Activated CD4-positive, alpha-beta T cell treated with anti-CD3 and anti-CD28 coated beads for 1 hour (primary cell): ENCODE results near the gene GGTLC2.
"Not testable (repeated sequence)": the region's sequence is repeated elsewhere in the genome, so short reads cannot be mapped to it uniquely, and the experiment has no call there.

Source experiments
- DNase-seq: peaks from one replicate; pipeline ENCODE4 v3.0.0-alpha.2; 2020

The GGTLC2 gene

GRCh38 chr22:22644314-22644713 is at the start of gene GGTLC2:
GGTLC2 (plus strand) TSS chr22:22644614; CDS start chr22:22646346, 1,732 bp downstream.
- not testable (repeated sequence) for DNase-seq

GRCh38 chr22:22595001-22595835 is 49.2 kb upstream of the GGTLC2 start:
- no peak for DNase-seq

DNA sequence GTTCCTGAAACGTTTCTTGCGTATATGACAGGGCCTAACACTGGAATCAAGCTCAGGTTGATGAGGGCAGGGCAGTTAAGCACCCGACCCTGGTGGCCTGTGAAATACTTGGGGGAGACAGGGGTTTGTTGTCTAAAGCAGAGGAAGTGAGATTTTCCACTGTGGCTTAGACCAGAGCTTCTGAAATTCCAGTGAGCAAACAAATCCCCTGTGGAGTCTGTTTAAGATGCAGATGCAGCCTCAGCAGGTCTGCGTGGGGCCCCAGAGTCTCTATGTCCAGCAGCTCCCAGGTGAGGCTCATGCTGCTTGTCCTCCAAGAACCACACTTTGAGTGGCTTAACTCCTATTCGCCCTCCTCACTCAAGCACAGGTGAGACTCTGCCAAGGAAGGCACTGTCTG is 46.3 kb upstream of the GGTLC2 start:
- no peak for DNase-seq

GRCh38 chr22:22599248-22599647 is 45.2 kb upstream of the GGTLC2 start:
- DNase-seq, result no peak

GRCh38 chr22:22600531-22601261 is 43.7 kb upstream of the GGTLC2 start:
- DNase-seq, result no peak

GRCh38 chr22:22603470-22603947 is 40.9 kb upstream of the GGTLC2 start:
- DNase-seq, result no peak

GRCh38 chr22:22604326-22605073 is 39.9 kb upstream of the GGTLC2 start:
- DNase-seq, result no peak

GRCh38 chr22:22605074-22605404 is 39.4 kb upstream of the GGTLC2 start:
- DNase-seq, result no peak

GRCh38 chr22:22608022-22608421 is 36.4 kb upstream of the GGTLC2 start:
- DNase-seq, result not testable (repeated sequence)

DNA sequence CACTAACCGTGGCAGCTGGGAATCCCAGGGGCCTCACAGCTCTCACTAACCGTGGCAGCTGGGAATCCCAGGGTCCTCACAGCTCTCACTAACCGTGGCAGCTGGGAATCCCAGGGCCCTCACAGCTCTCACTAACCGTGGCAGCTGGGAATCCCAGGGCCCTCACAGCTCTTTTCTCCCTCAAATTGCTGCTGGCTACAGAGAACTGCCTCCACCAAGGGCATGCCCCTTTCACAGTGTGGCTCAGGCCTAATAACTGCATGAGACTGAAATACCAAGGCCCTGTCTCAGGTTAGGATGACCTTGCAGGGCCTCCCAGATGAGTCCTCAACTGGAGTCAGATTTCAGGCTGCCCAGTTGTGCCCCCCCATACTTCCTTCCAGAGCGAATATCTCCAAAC is 35.1 kb upstream of the GGTLC2 start:
- no peak for DNase-seq

GRCh38 chr22:22612516-22612915 is 31.9 kb upstream of the GGTLC2 start:
- DNase-seq, result no peak

DNA sequence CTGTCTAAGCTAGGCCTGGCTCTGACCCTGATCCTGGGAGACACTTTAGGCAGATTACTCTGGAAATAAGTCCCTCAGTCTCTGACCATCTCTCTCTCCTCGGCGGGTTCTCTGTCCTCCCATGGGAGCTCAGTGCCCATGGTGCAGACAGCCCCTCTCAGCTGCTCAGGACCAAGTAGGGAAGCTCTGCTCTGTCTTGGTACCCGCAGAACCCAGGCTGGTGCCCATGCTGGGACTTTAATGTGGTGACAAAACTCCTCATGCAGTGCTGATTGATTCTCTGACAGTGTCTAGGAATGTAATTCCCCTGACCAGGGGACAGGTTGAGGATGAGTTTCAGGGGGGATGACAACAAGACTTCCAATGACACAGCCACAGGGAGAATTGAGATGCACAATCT is 30.3 kb upstream of the GGTLC2 start:
- DNase-seq, result no peak

DNA sequence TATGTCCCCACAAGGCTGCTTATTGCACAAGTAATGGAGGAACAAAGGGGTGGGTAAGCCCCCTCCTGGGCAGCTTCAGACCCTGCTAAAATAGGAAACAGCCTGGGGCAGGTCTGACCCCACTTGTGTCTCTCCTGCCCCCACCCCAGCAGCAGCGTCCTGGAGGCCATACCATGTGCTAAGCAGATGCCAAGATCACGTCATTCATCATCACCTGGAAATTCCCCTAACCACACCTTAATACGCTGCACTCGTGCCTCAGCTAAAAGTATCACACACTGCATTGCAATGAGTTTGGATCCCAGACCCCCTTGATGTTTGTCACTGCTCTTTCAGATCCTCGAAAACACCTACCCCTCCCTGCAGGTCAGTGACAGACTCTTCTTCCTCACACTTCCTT is 27.8 kb upstream of the GGTLC2 start:
- DNase-seq, result no peak

DNA sequence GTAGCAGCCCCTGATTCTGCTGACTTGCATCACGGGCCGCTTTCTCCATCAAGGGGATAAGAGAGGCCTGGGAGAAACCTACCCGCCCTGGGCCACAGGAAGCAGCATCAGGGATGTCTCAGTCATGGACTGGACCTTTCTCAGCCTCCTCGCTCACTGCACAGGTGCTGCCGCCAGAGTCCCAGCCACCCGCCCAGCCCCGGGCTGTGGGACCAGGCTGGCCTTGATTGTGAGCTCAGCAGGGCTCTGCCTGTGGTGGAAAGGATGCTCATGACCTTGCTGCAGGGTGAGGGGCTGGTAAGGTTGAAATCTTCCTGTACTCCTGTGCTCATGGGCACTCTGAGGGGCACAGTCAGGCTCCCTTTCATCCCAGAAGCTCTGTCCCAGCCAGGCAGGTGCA is 26.0 kb upstream of the GGTLC2 start:
- no peak for DNase-seq

DNA sequence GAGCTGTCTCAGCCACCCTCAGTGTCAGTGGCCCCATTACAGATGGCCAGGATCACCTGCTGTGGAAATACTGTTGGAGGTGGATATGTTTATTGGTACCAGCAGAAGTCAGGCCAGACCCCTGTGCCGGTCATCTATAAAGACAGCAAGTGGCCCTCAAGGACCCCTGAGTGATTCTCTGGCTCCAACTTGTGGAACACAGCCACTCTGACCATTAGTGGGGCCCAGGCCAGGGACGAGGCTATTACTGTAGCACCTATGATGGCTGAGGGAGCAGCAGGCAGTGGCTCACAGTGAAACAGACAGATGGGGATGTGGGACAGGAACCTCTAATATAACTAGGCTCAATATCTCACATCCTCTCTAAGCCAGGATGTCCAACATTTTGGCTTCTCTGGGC is 25.5 kb upstream of the GGTLC2 start:
- no peak for DNase-seq

- DNase-seq, result no peak
Measured at GRCh38 chr22:22619765-22620414, 24.5 kb upstream of the GGTLC2 start.

DNA sequence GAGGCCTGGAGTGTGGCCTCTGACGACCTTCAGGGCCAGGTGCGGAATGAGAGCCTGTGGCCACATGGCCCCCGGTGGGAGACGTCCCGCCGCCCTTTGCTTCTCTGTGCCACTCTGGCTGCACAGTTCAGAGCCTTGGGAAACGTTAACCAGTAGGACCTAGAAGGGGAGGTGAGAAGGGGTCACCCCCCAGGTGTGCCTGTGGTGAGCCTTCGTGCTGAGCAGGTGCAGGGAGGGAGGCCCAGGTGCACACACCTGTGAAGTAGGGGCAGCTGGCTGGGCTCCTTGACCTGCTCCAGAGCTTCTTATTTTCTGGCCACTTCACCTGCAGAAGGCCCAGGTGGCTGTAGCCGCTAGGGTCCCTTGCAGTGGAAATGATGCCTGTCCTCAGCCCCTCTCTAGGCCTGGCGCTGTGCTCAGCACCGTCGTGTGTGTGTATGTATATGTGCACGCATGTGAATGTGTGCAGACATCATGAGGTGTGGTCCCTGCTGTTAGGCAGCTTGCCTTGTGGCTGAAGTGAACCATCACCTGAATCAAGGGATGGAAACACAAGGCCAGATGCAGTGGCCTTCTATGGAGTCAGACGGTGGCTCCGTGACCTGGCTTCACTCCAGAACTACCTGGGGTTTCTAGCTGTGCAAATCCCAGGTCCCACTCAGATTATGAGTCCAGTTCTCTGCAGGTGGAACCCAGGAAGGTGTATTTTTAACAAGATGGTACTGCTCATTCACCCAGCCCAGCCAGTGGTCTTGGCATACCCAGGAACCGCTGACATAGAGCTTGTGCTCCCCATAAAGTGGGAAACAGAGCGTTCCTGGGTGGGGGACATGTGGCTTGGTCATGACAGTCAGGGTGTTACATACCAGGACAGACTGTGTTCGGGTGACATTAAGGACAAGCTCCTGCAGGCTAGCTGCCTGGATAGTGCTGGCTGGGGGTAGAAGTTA is 15.6 kb upstream of the GGTLC2 start:
- DNase-seq, result not testable (repeated sequence)

DNA sequence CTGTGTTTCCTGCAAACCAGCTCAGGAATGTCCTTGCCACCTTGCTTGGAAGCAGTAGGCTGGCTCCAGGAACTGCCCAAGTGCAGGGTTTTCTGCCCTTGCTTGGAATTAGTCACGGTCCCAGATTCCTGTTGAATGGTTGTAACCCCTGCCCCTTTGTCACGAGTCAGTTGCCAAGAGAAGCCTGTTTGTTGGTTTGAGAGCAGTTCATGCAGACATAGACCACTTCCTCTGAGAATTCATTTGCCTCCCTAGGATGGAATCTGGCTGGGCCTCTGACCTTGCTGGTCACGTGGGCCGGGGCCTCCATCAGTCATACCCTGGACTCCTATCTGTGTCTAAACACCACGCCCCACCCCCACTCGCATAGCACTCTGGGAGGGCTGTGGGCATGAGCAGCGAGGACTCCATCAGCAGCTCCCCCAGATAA is 13.2 kb upstream of the GGTLC2 start:
- DNase-seq, result not testable (repeated sequence)

DNA sequence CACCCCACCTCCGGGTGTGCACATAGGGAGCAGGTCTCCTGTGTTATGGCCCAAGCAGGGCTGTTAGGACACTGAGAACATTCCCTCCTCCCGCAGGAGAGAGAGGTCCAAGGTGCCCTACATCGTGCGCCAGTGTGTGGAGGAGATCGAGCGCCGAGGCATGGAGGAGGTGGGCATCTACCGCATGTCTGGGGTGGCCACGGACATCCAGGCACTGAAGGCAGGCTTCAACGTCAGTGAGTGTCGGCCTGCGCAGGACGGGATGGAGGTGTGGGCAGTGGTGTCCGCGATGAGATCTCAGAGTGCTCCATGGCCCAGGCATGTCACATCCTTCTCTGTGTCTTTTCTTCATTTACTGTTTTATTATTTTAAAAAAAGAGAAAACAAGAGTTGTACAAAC is 12.2 kb upstream of the GGTLC2 start:
- not testable (repeated sequence) for DNase-seq

GRCh38 chr22:22633533-22633932 is 10.9 kb upstream of the GGTLC2 start:
- DNase-seq, result not testable (repeated sequence)

DNA sequence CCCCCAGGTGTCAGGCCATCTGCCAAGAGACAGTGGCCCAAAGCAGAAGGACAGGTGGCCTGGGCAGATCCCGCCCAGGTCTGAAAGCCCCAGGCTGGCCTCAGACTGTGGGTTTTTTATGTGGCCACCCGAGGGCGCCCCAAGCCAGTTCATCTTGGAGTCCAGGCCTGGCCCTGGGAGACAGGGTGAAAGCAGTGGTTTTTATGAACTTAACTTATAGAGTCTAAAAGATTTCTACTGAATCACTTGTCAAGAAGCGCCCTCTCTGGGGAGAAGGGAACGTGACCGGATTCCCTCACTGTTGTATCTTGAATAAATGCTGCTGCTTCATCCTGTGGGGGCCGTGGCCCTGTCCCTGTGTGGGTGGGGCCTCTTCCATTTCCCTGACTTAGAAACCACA is 8.2 kb upstream of the GGTLC2 start:
- DNase-seq, result not testable (repeated sequence)

DNA sequence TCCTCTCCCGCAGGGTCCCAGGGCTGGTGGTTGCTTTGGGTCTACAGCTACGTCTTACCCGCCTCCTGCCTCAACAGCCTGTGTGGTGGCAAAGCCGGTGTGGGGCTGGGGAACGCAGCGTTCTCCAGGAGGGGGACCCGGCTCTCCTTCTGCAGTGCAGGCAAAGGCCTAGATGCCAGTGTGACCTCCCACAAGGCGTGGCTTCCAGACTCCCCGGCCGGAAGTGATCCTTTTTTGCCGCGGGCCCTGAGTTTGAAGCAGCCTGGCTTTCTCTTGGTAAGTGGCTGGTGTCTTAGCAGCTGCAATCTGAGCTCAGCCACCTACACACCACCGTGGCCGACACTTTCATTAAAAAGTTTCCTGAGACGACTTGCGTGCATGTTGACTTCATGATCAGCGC is 6.1 kb upstream of the GGTLC2 start:
- not testable (repeated sequence) for DNase-seq
